Left lung (tissue), 10 donors: ENCODE measurements around the gene FKRP. TPM values are rescaled to one million over a fixed set of nuclear protein-coding genes. Genes with fewer than 3 reads are reported as not detected.
"Not testable (repeated sequence)": the region's sequence is repeated elsewhere in the genome, so short reads cannot be mapped to it uniquely, and the experiment has no call there.

Experiments
- ATAC-seq: fragments of 200-7000 bp; cut with Tn5 transposase; one replicate; pipeline ENCODE4 v1.9.1; 2020; ENCODE audit warnings: moderate library complexity
- DNase-seq, 4 donors: peaks; one replicate each; pipeline ENCODE4 v3.0.0-alpha.2; 2013 to 2020
- H3K27ac ChIP-seq, 2 donors: fragments of 200-600 bp; sonication (generic) in 1 of 2; one replicate each; pipeline versions ENCODE4 v1.5.0 to v1.8.0; 2020 to 2021
- H3K27me3 ChIP-seq, 2 donors: fragments of 200-600 bp; sonication (generic) in 1 of 2; one replicate each; pipeline versions ENCODE4 v1.5.0 to v1.8.0; 2020 to 2021
- H3K36me3 ChIP-seq, 2 donors: fragments of 200-600 bp; sonication (generic) in 1 of 2; one replicate each; pipeline versions ENCODE4 v1.5.0 to v1.8.0; 2020 to 2021
- H3K4me1 ChIP-seq, 2 donors: fragments of 200-600 bp; one replicate each; pipeline ENCODE4 v1.8.0; 2021
- H3K4me3 ChIP-seq, 2 donors: fragments of 200-600 bp; sonication (generic) in 1 of 2; one replicate each; pipeline versions ENCODE4 v1.5.0 to v1.8.0; 2020 to 2021; ENCODE audit warnings: mild to moderate bottlenecking in 1 of 2
- H3K9me3 ChIP-seq, 2 donors: fragments of 200-600 bp; sonication (generic) in 1 of 2; one replicate each; pipeline versions ENCODE4 v1.5.0 to v1.8.0; 2020 to 2021
- CTCF ChIP-seq, 2 donors: fragments of 200-600 bp; sonication (generic) in 1 of 2; IDR thresholded peaks; one replicate each; pipeline versions ENCODE4 v1.5.0 to v1.8.0; 2021; ENCODE audit warnings: antibody characterized with exemption in 2 of 2
- intact Hi-C, 2 donors: fragments of 100-400 bp; cut with DNase I; formaldehyde crosslinking; loops; one replicate each; pipeline versions ENCODE4 v1.11.2 to v1.14.2; 2022
- polyA plus RNA-seq, 6 donors: library from polyadenylated mRNA; unstranded; fragments of 120-200 nt; gene quantifications; one replicate each; pipeline ENCODE4 v1.2.1, GENCODE V29; 2013; ENCODE audit not compliant: insufficient read length in 6 of 6
- total RNA-seq, 2 donors: library from RNA; stranded (reverse); fragmentation: NEBNext Ultra II Directional; extraction: Animal tissue kit (Norgen Biotek cat#: 25700); gene quantifications; one replicate each; pipeline ENCODE4 v1.2.1, GENCODE V29; 2021
- donor health status: DM: no; HTN: yes; CAD: no.
- donor health status: DM: no; HTN: no; CAD: no.

FKRP gene
- total and polyA plus RNA-seq, 8 donors, result 18.8 to 29.6 (median 23.2) TPM

- H3K27me3 ChIP-seq, result no peaks in the 10 kb centered on the region
- TF ChIP-seq CTCF (IDR thresholded peaks at IDR 0.05), result no peak
- DNase-seq (no peak), ATAC-seq (no peak)
- H3K4me1 ChIP-seq, result peaks cover 0 to 8% of the 10 kb centered on the region in 2 donors
- no peak overlapping the region for H3K27ac ChIP-seq
- H3K4me3 ChIP-seq, result no peak overlapping the region
- intact Hi-C loops, result no loop called here
- no peaks in the 10 kb centered on the region for H3K9me3 ChIP-seq
- H3K36me3 ChIP-seq, result peaks cover 0 to 87% of the 10 kb centered on the region in 2 donors
Measured at GRCh38 chr19:46700704-46701103, 45.2 kb upstream of the FKRP start.

- H3K9me3 ChIP-seq, result no peaks in the 10 kb centered on the region
- no peak overlapping the region for H3K4me3 ChIP-seq
- H3K27ac ChIP-seq, result no peak overlapping the region
- H3K36me3 ChIP-seq, result peaks cover 0 to 91% of the 10 kb centered on the region in 2 donors
- ATAC-seq (peak; percentile 92), DNase-seq (peak in 3 of 4 donors; percentile 57 to 97 (median 68))
- no peaks in the 10 kb centered on the region for H3K27me3 ChIP-seq
- intact Hi-C loops, result no loop called here
- TF ChIP-seq CTCF (IDR thresholded peaks at IDR 0.05), result peak; percentile 95 to 99
- H3K4me1 ChIP-seq, result no peaks in the 10 kb centered on the region
Measured at GRCh38 chr19:46704379-46705076, 41.3 kb upstream of the FKRP start.

GRCh38 chr19:46710687-46711086, 35.2 kb upstream of the FKRP start:
- intact Hi-C loops, result no loop called here
- Histone ChIP-seq H3K27ac (no peak overlapping the region), H3K36me3 (peaks cover 0 to 61% of the 10 kb centered on the region in 2 donors), H3K4me1 (peaks cover 6 to 13% of the 10 kb centered on the region in 2 donors), H3K27me3 (no peaks in the 10 kb centered on the region), H3K9me3 (no peaks in the 10 kb centered on the region), H3K4me3 (no peak overlapping the region)
- ATAC-seq, result no peak
- peak in 1 of 4 donors; percentile 60 for DNase-seq
- TF ChIP-seq CTCF (IDR thresholded peaks at IDR 0.05), result no peak

- H3K9me3 ChIP-seq, ATAC-seq, intact Hi-C loops, H3K27me3 ChIP-seq: not testable (repeated sequence)
- Histone ChIP-seq H3K36me3 (peaks cover 0 to 39% of the 10 kb centered on the region in 2 donors), H3K4me1 (peaks cover 10 to 27% of the 10 kb centered on the region in 2 donors), H3K27ac (peak overlapping the region in 1 of 2 donors; percentile 89), H3K4me3 (peak overlapping the region in 1 of 2 donors; percentile 86)
- DNase-seq, result peak in 1 of 4 donors; percentile 15
Measured at GRCh38 chr19:46712768-46713338, 33.0 kb upstream of the FKRP start.

- DNase-seq (peak; percentile 87 to 96 (median 94)), ATAC-seq (peak; percentile 82)
- H3K4me1 ChIP-seq, result peaks cover 17 to 38% of the 10 kb centered on the region in 2 donors
- H3K27ac ChIP-seq, result peak overlapping the region; percentile 89 to 95
- H3K9me3 ChIP-seq, result no peaks in the 10 kb centered on the region
- peaks cover 0 to 33% of the 10 kb centered on the region in 2 donors for H3K36me3 ChIP-seq
- intact Hi-C loops, result no loop called here
- no peak for TF ChIP-seq CTCF (IDR thresholded peaks at IDR 0.05)
- peak overlapping the region; percentile 59 to 86 for H3K4me3 ChIP-seq
- H3K27me3 ChIP-seq, result no peaks in the 10 kb centered on the region
Measured at GRCh38 chr19:46713781-46714443, 31.9 kb upstream of the FKRP start.
